ENCODE measurements around the gene IER5L.
"Not testable (repeated sequence)": the region's sequence is repeated elsewhere in the genome, so short reads cannot be mapped to it uniquely, and the experiment has no call there.

Gene IER5L

GRCh38 chr9:129163753-129164152 is 14.3 kb downstream of the IER5L start:
- peaks cover 12% of the 10 kb centered on the region for H3K4me1 Mint-ChIP-seq
- no peak overlapping the region for H3K4me3 Mint-ChIP-seq
- H3K36me3 Mint-ChIP-seq: no peaks in the 10 kb centered on the region
- no peaks in the 10 kb centered on the region for H3K9me3 Mint-ChIP-seq
- no peaks in the 10 kb centered on the region for H3K27me3 Mint-ChIP-seq
- no peak for ATAC-seq
- no peak overlapping the region for H3K27ac Mint-ChIP-seq

GRCh38 chr9:129163198-129163670 is 14.8 kb downstream of the IER5L start:
- H3K4me3 Mint-ChIP-seq, H3K27me3 Mint-ChIP-seq, H3K36me3 Mint-ChIP-seq, H3K27ac Mint-ChIP-seq, H3K9me3 Mint-ChIP-seq, ATAC-seq: not testable (repeated sequence)
- H3K4me1 Mint-ChIP-seq: peaks cover 12% of the 10 kb centered on the region

GRCh38 chr9:129162497-129163197 is 15.4 kb downstream of the IER5L start:
- Mint-ChIP-seq H3K4me3 (no peak overlapping the region), H3K4me1 (peaks cover 8% of the 10 kb centered on the region), H3K9me3 (no peaks in the 10 kb centered on the region), H3K27me3 (no peaks in the 10 kb centered on the region), H3K27ac (no peak overlapping the region), H3K36me3 (no peaks in the 10 kb centered on the region)
- no peak for ATAC-seq

- Mint-ChIP-seq H3K27ac (no peak overlapping the region), H3K27me3 (no peaks in the 10 kb centered on the region), H3K4me1 (no peaks in the 10 kb centered on the region), H3K36me3 (no peaks in the 10 kb centered on the region), H3K4me3 (no peak overlapping the region), H3K9me3 (no peaks in the 10 kb centered on the region)
- ATAC-seq: no peak
These were observed 16.6 kb downstream of the IER5L start for GRCh38 chr9:129161534-129161837.

GRCh38 chr9:129160712-129161533 is 17.1 kb downstream of the IER5L start:
- H3K27ac Mint-ChIP-seq: no peak overlapping the region
- no peaks in the 10 kb centered on the region for H3K4me1 Mint-ChIP-seq
- H3K27me3 Mint-ChIP-seq: no peaks in the 10 kb centered on the region
- H3K4me3 Mint-ChIP-seq: no peak overlapping the region
- no peak for ATAC-seq
- no peaks in the 10 kb centered on the region for H3K36me3 Mint-ChIP-seq
- no peaks in the 10 kb centered on the region for H3K9me3 Mint-ChIP-seq

GRCh38 chr9:129156163-129156562 is 21.9 kb downstream of the IER5L start:
- H3K36me3 Mint-ChIP-seq: peaks cover 18% of the 10 kb centered on the region
- H3K4me1 Mint-ChIP-seq: no peaks in the 10 kb centered on the region
- ATAC-seq: no peak
- H3K9me3 Mint-ChIP-seq: no peaks in the 10 kb centered on the region
- H3K27me3 Mint-ChIP-seq: no peaks in the 10 kb centered on the region
- H3K4me3 Mint-ChIP-seq: no peak overlapping the region
- H3K27ac Mint-ChIP-seq: no peak overlapping the region

- Mint-ChIP-seq H3K9me3 (no peaks in the 10 kb centered on the region), H3K27ac (no peak overlapping the region), H3K36me3 (peaks cover 21% of the 10 kb centered on the region), H3K4me1 (peaks cover 3% of the 10 kb centered on the region), H3K27me3 (no peaks in the 10 kb centered on the region), H3K4me3 (no peak overlapping the region)
- ATAC-seq: no peak
These were observed 23.1 kb downstream of the IER5L start for GRCh38 chr9:129154866-129155477.

GRCh38 chr9:129151469-129151868 is 26.6 kb downstream of the IER5L start:
- Mint-ChIP-seq H3K4me1 (peaks cover 30% of the 10 kb centered on the region), H3K27ac (no peak overlapping the region), H3K4me3 (no peak overlapping the region), H3K9me3 (no peaks in the 10 kb centered on the region), H3K27me3 (no peaks in the 10 kb centered on the region), H3K36me3 (peaks cover 38% of the 10 kb centered on the region)
- ATAC-seq: no peak

GRCh38 chr9:129150672-129151211 is 27.3 kb downstream of the IER5L start:
- Mint-ChIP-seq H3K4me1 (peaks cover 30% of the 10 kb centered on the region), H3K27me3 (no peaks in the 10 kb centered on the region), H3K36me3 (peaks cover 42% of the 10 kb centered on the region)

GRCh38 chr9:129150122-129150521 is 27.9 kb downstream of the IER5L start:
- Mint-ChIP-seq H3K4me1 (peaks cover 30% of the 10 kb centered on the region), H3K27me3 (no peaks in the 10 kb centered on the region), H3K27ac (peak overlapping the region; percentile 76), H3K36me3 (peaks cover 42% of the 10 kb centered on the region), H3K4me3 (no peak overlapping the region), H3K9me3 (no peaks in the 10 kb centered on the region)
- ATAC-seq: no peak

More at GRCh38 chr9:129150672-129151211, 27.3 kb downstream of the IER5L start:
- no peak overlapping the region for H3K27ac Mint-ChIP-seq
- no peaks in the 10 kb centered on the region for H3K9me3 Mint-ChIP-seq
- ATAC-seq: no peak
- no peak overlapping the region for H3K4me3 Mint-ChIP-seq

- H3K36me3 Mint-ChIP-seq: peaks cover 41% of the 10 kb centered on the region
- no peaks in the 10 kb centered on the region for H3K27me3 Mint-ChIP-seq
- no peak overlapping the region for H3K4me3 Mint-ChIP-seq
- H3K4me1 Mint-ChIP-seq: peaks cover 30% of the 10 kb centered on the region
- no peak for ATAC-seq
- peak overlapping the region; percentile 76 for H3K27ac Mint-ChIP-seq
- no peaks in the 10 kb centered on the region for H3K9me3 Mint-ChIP-seq
These were observed 28.6 kb downstream of the IER5L start for GRCh38 chr9:129149442-129149841.

GRCh38 chr9:129148463-129149204 is 29.4 kb downstream of the IER5L start:
- ATAC-seq: no peak
- Mint-ChIP-seq H3K9me3 (no peaks in the 10 kb centered on the region), H3K4me1 (peaks cover 36% of the 10 kb centered on the region), H3K36me3 (peaks cover 43% of the 10 kb centered on the region), H3K27me3 (no peaks in the 10 kb centered on the region), H3K27ac (peak overlapping the region; percentile 76), H3K4me3 (no peak overlapping the region)

GRCh38 chr9:129146441-129146941 is 31.6 kb downstream of the IER5L start:
- Mint-ChIP-seq H3K36me3 (peaks cover 34% of the 10 kb centered on the region), H3K27me3 (no peaks in the 10 kb centered on the region), H3K27ac (peak overlapping the region; percentile 60), H3K9me3 (no peaks in the 10 kb centered on the region), H3K4me3 (no peak overlapping the region), H3K4me1 (peaks cover 57% of the 10 kb centered on the region)
- no peak for ATAC-seq

- peaks cover 27% of the 10 kb centered on the region for H3K36me3 Mint-ChIP-seq
- no peaks in the 10 kb centered on the region for H3K9me3 Mint-ChIP-seq
- H3K27me3 Mint-ChIP-seq: no peaks in the 10 kb centered on the region
- H3K27ac Mint-ChIP-seq: no peak overlapping the region
- no peak overlapping the region for H3K4me3 Mint-ChIP-seq
- no peak for ATAC-seq
- peaks cover 63% of the 10 kb centered on the region for H3K4me1 Mint-ChIP-seq
These were observed 32.2 kb downstream of the IER5L start for GRCh38 chr9:129145841-129146292.

- Mint-ChIP-seq H3K4me1 (peaks cover 69% of the 10 kb centered on the region), H3K4me3 (no peak overlapping the region), H3K27me3 (no peaks in the 10 kb centered on the region), H3K36me3 (peaks cover 27% of the 10 kb centered on the region), H3K9me3 (no peaks in the 10 kb centered on the region), H3K27ac (no peak overlapping the region)
- no peak for ATAC-seq
These were observed 32.7 kb downstream of the IER5L start for GRCh38 chr9:129145316-129145715.

All from stimulated activated memory B cell treated with anti-CD40 and anti-IgM and Interleukin-4, amounts not matched to agents 10 μg/mL and 1 μg/mL and 100 μg/mL, for 72 hours (primary cell).